B cell (primary cell): ENCODE data around the gene WDR27. TPM values are rescaled to one million over a fixed set of nuclear protein-coding genes. Genes with fewer than 3 reads are reported as not detected.

Source experiments
- ATAC-seq: fragments of 200-7000 bp; cut with Tn5 transposase; one replicate; pipeline ENCODE4 v1.10.0; 2021; ENCODE audit warnings: low read depth, mild to moderate bottlenecking, moderate number of reproducible peaks, moderate library complexity
- CTCF ChIA-PET: fragments of 350-600 bp; sonication (Branson Sonifier 250); formaldehyde crosslinking; loops from one replicate; lab custom pipeline; 2021; ENCODE audit warnings: antibody characterized with exemption, inconsistent platforms; lab: Charles Lee
- POLR2A ChIA-PET: fragments of 350-600 bp; sonication (Branson Sonifier 250); formaldehyde crosslinking; loops from one replicate; lab custom pipeline; 2021; ENCODE audit warnings: antibody characterized with exemption; lab: Charles Lee
- DNase-seq: peaks from one replicate; pipeline ENCODE4 v3.0.0; 2013
- H2AFZ ChIP-seq: 2 replicates; pipeline ENCODE4 v1.6.1; 2012; ENCODE audit warnings: mild to moderate bottlenecking, low read depth, low read length; ENCODE audit not compliant: insufficient read depth, poor library complexity, severe bottlenecking
- H3K27ac ChIP-seq, 2 donors: 1 replicate in 1 of 2; 2 replicates in 1 of 2; pipeline ENCODE4 v1.5.1; 2012 to 2013; ENCODE audit warnings: low read length in 2 of 2, mild to moderate bottlenecking in 2 of 2, moderate library complexity in 1 of 2
- H3K27me3 ChIP-seq, 4 experiments: fragments of 200-600 bp in 1 of 4; sonication (generic) in 1 of 4; replicated peaks in 1 of 4; 1 replicate in 2 of 4; 2 replicates in 2 of 4; pipeline versions ENCODE4 v1.6.1 to v1.7.0; 2013 to 2016; ENCODE audit warnings: low read length in 3 of 4, mild to moderate bottlenecking in 2 of 4, mixed read lengths in 1 of 4, moderate library complexity in 1 of 4; ENCODE audit not compliant: insufficient read depth in 4 of 4, control insufficient read depth in 3 of 4; ENCODE audit errors: control extremely low read depth in 1 of 4
- H3K36me3 ChIP-seq, 2 experiments: replicated peaks in 1 of 2; 1 replicate in 1 of 2; 2 replicates in 1 of 2; pipeline versions ENCODE4 v1.6.1 to v1.7.1; 2013; ENCODE audit warnings: low read length in 1 of 2; ENCODE audit not compliant: insufficient read depth in 2 of 2, control insufficient read depth in 1 of 2; ENCODE audit errors: control extremely low read depth in 1 of 2, extremely low read depth in 1 of 2
- H3K4me1 ChIP-seq, 2 donors: fragments of 200-600 bp in 1 of 2; sonication (generic) in 1 of 2; 1 replicate in 1 of 2; 2 replicates in 1 of 2; pipeline versions ENCODE4 v1.5.1 to v1.6.1; 2013 to 2017; ENCODE audit warnings: low read length in 2 of 2; ENCODE audit not compliant: control insufficient read depth in 2 of 2, insufficient read depth in 2 of 2
- H3K4me2 ChIP-seq: replicated peaks from 2 replicates; pipeline ENCODE3; 2012; ENCODE audit warnings: mild to moderate bottlenecking, low read depth, low read length; ENCODE audit not compliant: poor library complexity, severe bottlenecking
- H3K4me3 ChIP-seq, 5 experiments: fragments of 200-600 bp in 1 of 5; sonication (generic) in 1 of 5; 1 replicate in 3 of 5; 2 replicates in 2 of 5; pipeline versions ENCODE4 v1.5.1 to v1.7.0; 2011 to 2016; ENCODE audit warnings: low read length in 4 of 5, mild to moderate bottlenecking in 4 of 5, low read depth in 2 of 5, control low read depth in 1 of 5, moderate library complexity in 1 of 5; ENCODE audit not compliant: insufficient read depth in 1 of 5; ENCODE audit errors: control extremely low read depth in 1 of 5, extremely low read depth in 1 of 5
- H3K79me2 ChIP-seq: fragments of 200-600 bp; sonication (generic); one replicate; pipeline ENCODE4 v1.6.0; 2016; ENCODE audit warnings: low read length; ENCODE audit not compliant: control insufficient read depth, insufficient read depth
- H3K9ac ChIP-seq: fragments of 200-600 bp; sonication (generic); 2 replicates; pipeline ENCODE4 v1.6.1; 2017; ENCODE audit warnings: mild to moderate bottlenecking, low read length, moderate library complexity
- H3K9me3 ChIP-seq, 3 donors: one replicate each; pipeline versions ENCODE4 v1.6.1 to v1.7.1; 2013; ENCODE audit warnings: low read length in 2 of 3; ENCODE audit not compliant: control insufficient read depth in 2 of 3, insufficient read depth in 1 of 3; ENCODE audit errors: control extremely low read depth in 1 of 3
- H4K20me1 ChIP-seq: 2 replicates; pipeline ENCODE4 v1.6.0; 2012; ENCODE audit warnings: mild to moderate bottlenecking, low read length; ENCODE audit not compliant: insufficient read depth, control insufficient read depth, poor library complexity, severe bottlenecking
- H3K27ac Mint-ChIP-seq: one replicate; pipeline ENCODE4 v1.8.0; 2021; ENCODE audit warnings: mixed read lengths
- H3K27me3 Mint-ChIP-seq: one replicate; pipeline ENCODE4 v1.8.0; 2021; ENCODE audit warnings: mixed read lengths
- H3K4me1 Mint-ChIP-seq: one replicate; pipeline ENCODE4 v1.8.0; 2021; ENCODE audit warnings: mixed read lengths
- H3K4me3 Mint-ChIP-seq: one replicate; pipeline ENCODE4 v1.8.0; 2021; ENCODE audit warnings: mixed read lengths
- H3K9me3 Mint-ChIP-seq: one replicate; pipeline ENCODE4 v1.8.0; 2022; ENCODE audit warnings: mixed read lengths; ENCODE audit not compliant: insufficient read depth
- EZH2 ChIP-seq: IDR thresholded peaks from 2 replicates; pipeline ENCODE4 v1.6.1; 2012; ENCODE audit warnings: borderline replicate concordance, low read depth, mild to moderate bottlenecking, moderate library complexity, low read length; ENCODE audit not compliant: insufficient read depth, poor library complexity, severe bottlenecking
- WGBS: methylation state at CpG from one replicate; pipeline ENCODE4 v1.1.5; 2013; ENCODE audit warnings: missing lambda C conversion rate; ENCODE audit not compliant: insufficient coverage; 5-methylcytosine and 5-hydroxymethylcytosine counted together
- intact Hi-C: fragments of 100-400 bp; cut with micrococcal nuclease; formaldehyde crosslinking; loops from one replicate; pipeline ENCODE4 v1.10.0; 2022
- polyA plus RNA-seq: library from polyadenylated mRNA; depleted of rRNA; stranded (reverse); fragments of >200 nt; gene quantifications from 2 replicates; pipeline ENCODE4 v1.2.3, GENCODE V29; 2012
- total RNA-seq, 2 donors: library from RNA; stranded (reverse); fragments of 120-200 nt in 1 of 2; gene quantifications; 1 replicate in 1 of 2; 2 replicates in 1 of 2; pipeline versions ENCODE4 v1.2.3 to v1.2.4, GENCODE V29; 2013 to 2022
- TF ChIP-seq, protein P1 (sequence below): fragments of 200-600 bp; IDR thresholded peaks from one replicate; pipeline ENCODE4 v1.8.0; 2022; ENCODE audit warnings: antibody characterized with exemption, mild to moderate bottlenecking

The WDR27 gene
- total and polyA plus RNA-seq, 2 donors (not counting 1 experiment from before 2014, with no cell fraction given), result 64.3 to 86.3 TPM

DNA sequence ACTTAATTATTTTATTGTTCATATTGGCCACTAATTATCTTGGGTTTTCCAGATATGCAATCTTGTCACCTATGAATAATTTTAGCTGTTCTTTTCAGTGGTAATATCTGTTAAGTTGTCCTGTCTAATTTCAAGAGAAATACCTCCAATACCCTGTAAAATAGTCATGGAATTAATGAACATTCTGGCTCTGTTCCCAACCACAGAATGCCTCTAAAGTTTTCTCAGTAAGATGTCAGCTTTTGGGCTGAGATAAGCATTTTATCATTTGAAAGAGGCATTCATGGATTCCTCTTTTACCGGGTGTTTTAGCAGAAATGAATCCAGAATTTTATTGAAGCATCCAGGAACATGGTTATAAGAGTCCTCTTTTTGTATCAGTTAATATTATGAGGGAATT is 109.3 kb downstream of the WDR27 start:
- H3K4me1 Mint-ChIP-seq, result peaks cover 40% of the 10 kb centered on the region

DNA sequence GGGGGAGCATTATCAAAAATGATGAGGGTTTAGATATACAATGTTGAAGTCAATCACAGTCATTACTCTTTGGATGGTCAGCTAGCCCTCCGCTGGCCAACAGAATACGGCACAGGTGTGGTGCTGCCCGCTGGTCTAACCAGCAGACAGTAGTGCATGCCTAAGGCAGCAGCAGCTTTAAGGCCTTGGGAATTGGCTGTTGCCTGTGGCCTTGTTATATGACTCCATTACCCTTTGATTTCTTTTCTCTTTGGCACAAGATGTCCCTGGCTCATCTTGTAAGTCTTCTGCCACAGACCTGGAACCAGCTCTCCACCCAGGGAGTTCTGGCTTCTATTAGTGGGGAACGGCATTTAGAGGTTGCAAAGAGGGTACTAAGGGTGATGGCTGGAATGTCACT is 110.2 kb downstream of the WDR27 start:
- H3K27me3 ChIP-seq, result no peaks in the 10 kb centered on the region
- H2AFZ ChIP-seq, result no peak overlapping the region
- TF ChIP-seq, protein P1, sequence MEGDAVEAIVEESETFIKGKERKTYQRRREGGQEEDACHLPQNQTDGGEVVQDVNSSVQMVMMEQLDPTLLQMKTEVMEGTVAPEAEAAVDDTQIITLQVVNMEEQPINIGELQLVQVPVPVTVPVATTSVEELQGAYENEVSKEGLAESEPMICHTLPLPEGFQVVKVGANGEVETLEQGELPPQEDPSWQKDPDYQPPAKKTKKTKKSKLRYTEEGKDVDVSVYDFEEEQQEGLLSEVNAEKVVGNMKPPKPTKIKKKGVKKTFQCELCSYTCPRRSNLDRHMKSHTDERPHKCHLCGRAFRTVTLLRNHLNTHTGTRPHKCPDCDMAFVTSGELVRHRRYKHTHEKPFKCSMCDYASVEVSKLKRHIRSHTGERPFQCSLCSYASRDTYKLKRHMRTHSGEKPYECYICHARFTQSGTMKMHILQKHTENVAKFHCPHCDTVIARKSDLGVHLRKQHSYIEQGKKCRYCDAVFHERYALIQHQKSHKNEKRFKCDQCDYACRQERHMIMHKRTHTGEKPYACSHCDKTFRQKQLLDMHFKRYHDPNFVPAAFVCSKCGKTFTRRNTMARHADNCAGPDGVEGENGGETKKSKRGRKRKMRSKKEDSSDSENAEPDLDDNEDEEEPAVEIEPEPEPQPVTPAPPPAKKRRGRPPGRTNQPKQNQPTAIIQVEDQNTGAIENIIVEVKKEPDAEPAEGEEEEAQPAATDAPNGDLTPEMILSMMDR, result no peak
- no peak for TF ChIP-seq EZH2
- no peaks in the 10 kb centered on the region for H4K20me1 ChIP-seq
- peaks cover 35 to 39% of the 10 kb centered on the region in 2 donors for H3K4me1 ChIP-seq
- Mint-ChIP-seq H3K4me3 (no peak overlapping the region), H3K4me1 (peaks cover 40% of the 10 kb centered on the region), H3K9me3 (no peaks in the 10 kb centered on the region), H3K27ac (peak overlapping the region; percentile 57), H3K27me3 (no peaks in the 10 kb centered on the region)
- no peaks in the 10 kb centered on the region for H3K79me2 ChIP-seq
- no peak overlapping the region for H3K9ac ChIP-seq
- ATAC-seq (no peak), DNase-seq (no peak)
- intact Hi-C loops, result no loop called here
- peaks cover 0 to 6% (median under 1%) of the 10 kb centered on the region in 3 donors for H3K9me3 ChIP-seq
- no peak overlapping the region for H3K4me3 ChIP-seq
- POLR2A ChIA-PET, result no interaction called here
- H3K36me3 ChIP-seq, result no peaks in the 10 kb centered on the region
- WGBS, result 89% methylated on average over 3 of the region's 4 CpGs
- CTCF ChIA-PET, result no interaction called here
- H3K27ac ChIP-seq, result peak overlapping the region; percentile 84 to 87
- H3K4me2 ChIP-seq, result peak overlapping the region; percentile 22

More for the DNA sequence above, 109.3 kb downstream of the WDR27 start:
- Histone ChIP-seq H3K4me2 (no peak overlapping the region), H3K27ac (no peak overlapping the region), H3K9me3 (peaks cover 0 to 6% (median 5%) of the 10 kb centered on the region in 3 donors), H2AFZ (no peak overlapping the region), H3K79me2 (no peaks in the 10 kb centered on the region), H4K20me1 (no peaks in the 10 kb centered on the region), H3K27me3 (no peaks in the 10 kb centered on the region), H3K9ac (no peak overlapping the region), H3K36me3 (no peaks in the 10 kb centered on the region), H3K4me3 (no peak overlapping the region), H3K4me1 (peaks cover 35 to 39% of the 10 kb centered on the region in 2 donors)
- Mint-ChIP-seq H3K9me3 (no peaks in the 10 kb centered on the region), H3K27me3 (no peaks in the 10 kb centered on the region), H3K27ac (no peak overlapping the region), H3K4me3 (no peak overlapping the region)
- POLR2A ChIA-PET, result no interaction called here
- intact Hi-C loops, result no loop called here
- 80% methylated on average over 1 of the region's 1 CpG for WGBS
- CTCF ChIA-PET, result no interaction called here
- no peak for ATAC-seq
- TF ChIP-seq, protein P1, result no peak
- no peak for TF ChIP-seq EZH2
- DNase-seq, result no peak
